K562 (cell line): ENCODE measurements around the gene CORO2A. TPM values are rescaled to one million over a fixed set of nuclear protein-coding genes. Genes with fewer than 3 reads are reported as not detected.

Experiments used
- CC2D1A ChIP-seq: fragments of 450-650 bp; IDR thresholded peaks from 2 replicates; pipeline ENCODE4 v1.6.1; 2017; ENCODE audit warnings: mild to moderate bottlenecking
- ELF4 ChIP-seq: fragments of 450-650 bp; formaldehyde crosslinking; IDR thresholded peaks from 2 replicates; pipeline ENCODE4 v1.4.0; 2022; ENCODE audit warnings: missing genetic modification characterization
- FOXK2 ChIP-seq, 2 experiments: fragments of 450-650 bp; IDR thresholded peaks in 1 of 2; conservative IDR thresholded peaks in 1 of 2; 2 replicates each; pipeline ENCODE4 v1.6.1; 2016; ENCODE audit warnings: low read depth in 2 of 2, mild to moderate bottlenecking in 1 of 2
- HDAC8 ChIP-seq: fragments of 450-650 bp; IDR thresholded peaks from 2 replicates; pipeline ENCODE4 v1.6.1; 2016; ENCODE audit warnings: mild to moderate bottlenecking, missing genetic modification characterization, moderate library complexity, missing compliant biosample characterization
- PTRF ChIP-seq: fragments of 450-650 bp; IDR thresholded peaks from 2 replicates; pipeline ENCODE4 v1.6.1; 2016; ENCODE audit warnings: mild to moderate bottlenecking, missing genetic modification characterization, missing compliant biosample characterization
- RAD21 ChIP-seq, 2 experiments: fragments of 250-450 bp in 1 of 2; fragments of 450-650 bp in 1 of 2; sonication (Bioruptor Pico) in 1 of 2; formaldehyde crosslinking in 1 of 2; IDR thresholded peaks in 1 of 2; conservative IDR thresholded peaks in 1 of 2; 2 replicates each; pipeline versions ENCODE4 v1.4.0 to v1.8.0; 2020 to 2022; ENCODE audit warnings: mild to moderate bottlenecking in 2 of 2, moderate library complexity in 1 of 2
- SRSF9 ChIP-seq: fragments of 200-400 bp; formaldehyde crosslinking; IDR thresholded peaks from 2 replicates; pipeline ENCODE4 v1.6.1; 2017; ENCODE audit warnings: low read depth, low read length, borderline replicate concordance
- ZFX ChIP-seq: sonication (generic); formaldehyde crosslinking; IDR thresholded peaks from 2 replicates; pipeline ENCODE4 v1.8.0; 2022; ENCODE audit warnings: mild to moderate bottlenecking, missing genetic modification reagents, moderate library complexity
- polyA plus RNA-seq, 8 experiments: library from polyadenylated mRNA; depleted of rRNA in 4 of 8; stranded (reverse) in 5 of 8; unstranded in 3 of 8; fragments of >200 nt; fragmentation: Nextera tagmentation in 2 of 8; fragmentation: Illumina TruSeq in 1 of 8; extraction: Ambion mirVana in 2 of 8; extraction: Trizol in 1 of 8; gene quantifications; 2 replicates each; pipeline versions ENCODE4 v1.2.1 to v1.2.3, GENCODE V29; 2011 to 2014; ENCODE audit warnings: inconsistent platforms in 1 of 8, missing spikeins in 1 of 8
- total RNA-seq, 7 experiments: library from RNA; depleted of rRNA in 6 of 7; stranded (reverse); fragments of >200 nt in 6 of 7; fragmentation: Illumina TruSeq in 2 of 7; extraction: Trizol in 2 of 7; gene quantifications; 2 replicates each; pipeline versions ENCODE4 v1.2.1 to v1.2.3, GENCODE V29; 2011 to 2021; ENCODE audit warnings: low replicate concordance in 1 of 7
- TF ChIP-seq, protein P1 (sequence below): sonication (generic); formaldehyde crosslinking; IDR thresholded peaks from 2 replicates; pipeline ENCODE4 v1.8.0; 2023; ENCODE audit warnings: mild to moderate bottlenecking, missing genetic modification reagents
- TF ChIP-seq, protein P2 (sequence below): fragments of 450-650 bp; formaldehyde crosslinking; IDR thresholded peaks from 2 replicates; pipeline ENCODE4 v1.4.0; 2022; ENCODE audit warnings: missing genetic modification characterization
- TF ChIP-seq, protein P3 (sequence below): fragments of 450-650 bp; IDR thresholded peaks from 2 replicates; pipeline ENCODE4 v1.6.1; 2016; ENCODE audit warnings: mild to moderate bottlenecking, moderate library complexity

The CORO2A gene
- total and polyA plus RNA-seq, 9 of the 15 experiments (the other 6 are each of a cell fraction or from before 2014, with no cell fraction given) = 9.5 to 26.6 (median 18.0) TPM

DNA sequence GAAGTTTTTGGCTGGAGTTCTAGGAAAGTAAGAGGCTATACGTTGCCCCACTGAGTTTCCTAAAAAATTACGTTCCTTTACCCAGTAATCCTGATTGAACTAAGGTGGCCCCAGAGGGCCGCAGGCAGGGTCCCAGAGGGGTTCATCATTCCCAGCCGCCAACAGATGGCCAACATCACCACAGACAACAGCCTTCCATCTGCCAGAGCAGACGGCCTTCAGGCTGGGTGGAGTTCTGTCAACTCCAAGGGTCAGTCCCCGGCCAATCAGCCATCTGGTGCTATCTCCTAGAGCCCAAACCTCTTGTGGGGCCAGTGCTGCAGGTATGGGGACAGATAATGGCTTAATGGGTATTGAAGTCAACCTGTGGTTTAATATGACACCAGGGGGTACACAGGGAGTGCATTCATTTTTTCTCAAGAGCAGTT, 32.6 kb upstream of the CORO2A start (continued):
- peak; percentile 18 to 40; a peak in 2 of 4 replicates for TF ChIP-seq RAD21 (CRISPR knock-in tag; conservative IDR thresholded peaks at IDR 0.05 in 1 of 2, IDR thresholded peaks at IDR 0.05 in 1 of 2)
- TF ChIP-seq CC2D1A = peak; percentile 96; the same call in 1 of the 2 replicates
- TF ChIP-seq, protein P1, sequence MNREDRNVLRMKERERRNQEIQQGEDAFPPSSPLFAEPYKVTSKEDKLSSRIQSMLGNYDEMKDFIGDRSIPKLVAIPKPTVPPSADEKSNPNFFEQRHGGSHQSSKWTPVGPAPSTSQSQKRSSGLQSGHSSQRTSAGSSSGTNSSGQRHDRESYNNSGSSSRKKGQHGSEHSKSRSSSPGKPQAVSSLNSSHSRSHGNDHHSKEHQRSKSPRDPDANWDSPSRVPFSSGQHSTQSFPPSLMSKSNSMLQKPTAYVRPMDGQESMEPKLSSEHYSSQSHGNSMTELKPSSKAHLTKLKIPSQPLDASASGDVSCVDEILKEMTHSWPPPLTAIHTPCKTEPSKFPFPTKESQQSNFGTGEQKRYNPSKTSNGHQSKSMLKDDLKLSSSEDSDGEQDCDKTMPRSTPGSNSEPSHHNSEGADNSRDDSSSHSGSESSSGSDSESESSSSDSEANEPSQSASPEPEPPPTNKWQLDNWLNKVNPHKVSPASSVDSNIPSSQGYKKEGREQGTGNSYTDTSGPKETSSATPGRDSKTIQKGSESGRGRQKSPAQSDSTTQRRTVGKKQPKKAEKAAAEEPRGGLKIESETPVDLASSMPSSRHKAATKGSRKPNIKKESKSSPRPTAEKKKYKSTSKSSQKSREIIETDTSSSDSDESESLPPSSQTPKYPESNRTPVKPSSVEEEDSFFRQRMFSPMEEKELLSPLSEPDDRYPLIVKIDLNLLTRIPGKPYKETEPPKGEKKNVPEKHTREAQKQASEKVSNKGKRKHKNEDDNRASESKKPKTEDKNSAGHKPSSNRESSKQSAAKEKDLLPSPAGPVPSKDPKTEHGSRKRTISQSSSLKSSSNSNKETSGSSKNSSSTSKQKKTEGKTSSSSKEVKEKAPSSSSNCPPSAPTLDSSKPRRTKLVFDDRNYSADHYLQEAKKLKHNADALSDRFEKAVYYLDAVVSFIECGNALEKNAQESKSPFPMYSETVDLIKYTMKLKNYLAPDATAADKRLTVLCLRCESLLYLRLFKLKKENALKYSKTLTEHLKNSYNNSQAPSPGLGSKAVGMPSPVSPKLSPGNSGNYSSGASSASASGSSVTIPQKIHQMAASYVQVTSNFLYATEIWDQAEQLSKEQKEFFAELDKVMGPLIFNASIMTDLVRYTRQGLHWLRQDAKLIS (CRISPR knock-in tag) = no peak
- TF ChIP-seq ELF4 (CRISPR knock-in tag) = peak; percentile 65; the same call in 1 of the 2 replicates
- no peak for TF ChIP-seq PTRF (tag)
- peak; percentile 36; the same call in 1 of the 2 replicates for TF ChIP-seq ZFX (CRISPR knock-in tag)
- TF ChIP-seq, protein P2, sequence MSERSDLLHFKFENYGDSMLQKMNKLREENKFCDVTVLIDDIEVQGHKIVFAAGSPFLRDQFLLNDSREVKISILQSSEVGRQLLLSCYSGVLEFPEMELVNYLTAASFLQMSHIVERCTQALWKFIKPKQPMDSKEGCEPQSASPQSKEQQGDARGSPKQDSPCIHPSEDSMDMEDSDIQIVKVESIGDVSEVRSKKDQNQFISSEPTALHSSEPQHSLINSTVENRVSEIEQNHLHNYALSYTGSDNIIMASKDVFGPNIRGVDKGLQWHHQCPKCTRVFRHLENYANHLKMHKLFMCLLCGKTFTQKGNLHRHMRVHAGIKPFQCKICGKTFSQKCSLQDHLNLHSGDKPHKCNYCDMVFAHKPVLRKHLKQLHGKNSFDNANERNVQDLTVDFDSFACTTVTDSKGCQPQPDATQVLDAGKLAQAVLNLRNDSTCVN (CRISPR knock-in tag) = no peak
- no peak for TF ChIP-seq SRSF9
- no peak for TF ChIP-seq HDAC8 (tag)
- TF ChIP-seq, protein P3, sequence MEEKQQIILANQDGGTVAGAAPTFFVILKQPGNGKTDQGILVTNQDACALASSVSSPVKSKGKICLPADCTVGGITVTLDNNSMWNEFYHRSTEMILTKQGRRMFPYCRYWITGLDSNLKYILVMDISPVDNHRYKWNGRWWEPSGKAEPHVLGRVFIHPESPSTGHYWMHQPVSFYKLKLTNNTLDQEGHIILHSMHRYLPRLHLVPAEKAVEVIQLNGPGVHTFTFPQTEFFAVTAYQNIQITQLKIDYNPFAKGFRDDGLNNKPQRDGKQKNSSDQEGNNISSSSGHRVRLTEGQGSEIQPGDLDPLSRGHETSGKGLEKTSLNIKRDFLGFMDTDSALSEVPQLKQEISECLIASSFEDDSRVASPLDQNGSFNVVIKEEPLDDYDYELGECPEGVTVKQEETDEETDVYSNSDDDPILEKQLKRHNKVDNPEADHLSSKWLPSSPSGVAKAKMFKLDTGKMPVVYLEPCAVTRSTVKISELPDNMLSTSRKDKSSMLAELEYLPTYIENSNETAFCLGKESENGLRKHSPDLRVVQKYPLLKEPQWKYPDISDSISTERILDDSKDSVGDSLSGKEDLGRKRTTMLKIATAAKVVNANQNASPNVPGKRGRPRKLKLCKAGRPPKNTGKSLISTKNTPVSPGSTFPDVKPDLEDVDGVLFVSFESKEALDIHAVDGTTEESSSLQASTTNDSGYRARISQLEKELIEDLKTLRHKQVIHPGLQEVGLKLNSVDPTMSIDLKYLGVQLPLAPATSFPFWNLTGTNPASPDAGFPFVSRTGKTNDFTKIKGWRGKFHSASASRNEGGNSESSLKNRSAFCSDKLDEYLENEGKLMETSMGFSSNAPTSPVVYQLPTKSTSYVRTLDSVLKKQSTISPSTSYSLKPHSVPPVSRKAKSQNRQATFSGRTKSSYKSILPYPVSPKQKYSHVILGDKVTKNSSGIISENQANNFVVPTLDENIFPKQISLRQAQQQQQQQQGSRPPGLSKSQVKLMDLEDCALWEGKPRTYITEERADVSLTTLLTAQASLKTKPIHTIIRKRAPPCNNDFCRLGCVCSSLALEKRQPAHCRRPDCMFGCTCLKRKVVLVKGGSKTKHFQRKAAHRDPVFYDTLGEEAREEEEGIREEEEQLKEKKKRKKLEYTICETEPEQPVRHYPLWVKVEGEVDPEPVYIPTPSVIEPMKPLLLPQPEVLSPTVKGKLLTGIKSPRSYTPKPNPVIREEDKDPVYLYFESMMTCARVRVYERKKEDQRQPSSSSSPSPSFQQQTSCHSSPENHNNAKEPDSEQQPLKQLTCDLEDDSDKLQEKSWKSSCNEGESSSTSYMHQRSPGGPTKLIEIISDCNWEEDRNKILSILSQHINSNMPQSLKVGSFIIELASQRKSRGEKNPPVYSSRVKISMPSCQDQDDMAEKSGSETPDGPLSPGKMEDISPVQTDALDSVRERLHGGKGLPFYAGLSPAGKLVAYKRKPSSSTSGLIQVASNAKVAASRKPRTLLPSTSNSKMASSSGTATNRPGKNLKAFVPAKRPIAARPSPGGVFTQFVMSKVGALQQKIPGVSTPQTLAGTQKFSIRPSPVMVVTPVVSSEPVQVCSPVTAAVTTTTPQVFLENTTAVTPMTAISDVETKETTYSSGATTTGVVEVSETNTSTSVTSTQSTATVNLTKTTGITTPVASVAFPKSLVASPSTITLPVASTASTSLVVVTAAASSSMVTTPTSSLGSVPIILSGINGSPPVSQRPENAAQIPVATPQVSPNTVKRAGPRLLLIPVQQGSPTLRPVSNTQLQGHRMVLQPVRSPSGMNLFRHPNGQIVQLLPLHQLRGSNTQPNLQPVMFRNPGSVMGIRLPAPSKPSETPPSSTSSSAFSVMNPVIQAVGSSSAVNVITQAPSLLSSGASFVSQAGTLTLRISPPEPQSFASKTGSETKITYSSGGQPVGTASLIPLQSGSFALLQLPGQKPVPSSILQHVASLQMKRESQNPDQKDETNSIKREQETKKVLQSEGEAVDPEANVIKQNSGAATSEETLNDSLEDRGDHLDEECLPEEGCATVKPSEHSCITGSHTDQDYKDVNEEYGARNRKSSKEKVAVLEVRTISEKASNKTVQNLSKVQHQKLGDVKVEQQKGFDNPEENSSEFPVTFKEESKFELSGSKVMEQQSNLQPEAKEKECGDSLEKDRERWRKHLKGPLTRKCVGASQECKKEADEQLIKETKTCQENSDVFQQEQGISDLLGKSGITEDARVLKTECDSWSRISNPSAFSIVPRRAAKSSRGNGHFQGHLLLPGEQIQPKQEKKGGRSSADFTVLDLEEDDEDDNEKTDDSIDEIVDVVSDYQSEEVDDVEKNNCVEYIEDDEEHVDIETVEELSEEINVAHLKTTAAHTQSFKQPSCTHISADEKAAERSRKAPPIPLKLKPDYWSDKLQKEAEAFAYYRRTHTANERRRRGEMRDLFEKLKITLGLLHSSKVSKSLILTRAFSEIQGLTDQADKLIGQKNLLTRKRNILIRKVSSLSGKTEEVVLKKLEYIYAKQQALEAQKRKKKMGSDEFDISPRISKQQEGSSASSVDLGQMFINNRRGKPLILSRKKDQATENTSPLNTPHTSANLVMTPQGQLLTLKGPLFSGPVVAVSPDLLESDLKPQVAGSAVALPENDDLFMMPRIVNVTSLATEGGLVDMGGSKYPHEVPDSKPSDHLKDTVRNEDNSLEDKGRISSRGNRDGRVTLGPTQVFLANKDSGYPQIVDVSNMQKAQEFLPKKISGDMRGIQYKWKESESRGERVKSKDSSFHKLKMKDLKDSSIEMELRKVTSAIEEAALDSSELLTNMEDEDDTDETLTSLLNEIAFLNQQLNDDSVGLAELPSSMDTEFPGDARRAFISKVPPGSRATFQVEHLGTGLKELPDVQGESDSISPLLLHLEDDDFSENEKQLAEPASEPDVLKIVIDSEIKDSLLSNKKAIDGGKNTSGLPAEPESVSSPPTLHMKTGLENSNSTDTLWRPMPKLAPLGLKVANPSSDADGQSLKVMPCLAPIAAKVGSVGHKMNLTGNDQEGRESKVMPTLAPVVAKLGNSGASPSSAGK = no peak; the same call in 1 of the 2 replicates
- TF ChIP-seq FOXK2 (conservative IDR thresholded peaks at IDR 0.05 in 1 of 2, IDR thresholded peaks at IDR 0.05 in 1 of 2; ENCODE audit: low read depth in 2 of 2) = peak; percentile 73 to 81; a peak in 3 of 4 replicates
